GM12892 (cell line): ENCODE results near the gene NDUFA3.

Source experiments
- DNase-seq: peaks from one replicate; pipeline ENCODE4 v3.0.0; 2011; ENCODE audit not compliant: insufficient read length
- FAIRE-seq: peaks from 2 replicates; lab custom pipeline; 2011; peaks lifted over from hg19 to GRCh38; lab: Jason Lieb, UNC
- POLR2A ChIP-seq: IDR thresholded peaks from 2 replicates; pipeline ENCODE4 v1.6.1; 2011; ENCODE audit warnings: low read depth, low read length, control low read depth
- POLR2AphosphoS5 ChIP-seq: IDR thresholded peaks from 2 replicates; pipeline ENCODE4 v1.6.1; 2011; ENCODE audit warnings: low read depth, low read length, control low read depth
- TAF1 ChIP-seq: IDR thresholded peaks from 2 replicates; pipeline ENCODE4 v1.6.1; 2011; ENCODE audit warnings: low read depth, mild to moderate bottlenecking, control low read depth, low read length, borderline replicate concordance

Gene NDUFA3

DNA sequence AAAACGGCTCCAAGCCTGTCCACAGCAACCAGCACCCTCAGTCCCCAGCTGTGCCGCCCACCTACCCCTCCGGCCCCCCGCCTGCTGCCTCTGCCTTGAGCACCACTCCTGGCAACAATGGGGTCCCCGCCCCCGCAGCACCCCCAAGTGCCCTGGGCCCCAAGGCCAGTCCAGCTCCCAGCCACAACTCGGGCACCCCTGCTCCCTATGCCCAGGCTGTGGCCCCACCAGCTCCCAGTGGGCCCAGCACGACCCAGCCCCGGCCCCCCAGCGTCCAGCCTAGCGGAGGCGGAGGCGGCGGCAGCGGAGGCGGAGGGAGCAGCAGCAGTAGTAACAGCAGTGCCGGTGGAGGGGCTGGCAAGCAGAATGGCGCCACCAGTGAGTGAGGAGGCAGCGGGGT, 45.5 kb downstream of the NDUFA3 start:
- DNase-seq (no peak), FAIRE-seq (no peak)
- TF ChIP-seq POLR2AphosphoS5 (no peak), TAF1 (no peak), POLR2A (no peak)

DNA sequence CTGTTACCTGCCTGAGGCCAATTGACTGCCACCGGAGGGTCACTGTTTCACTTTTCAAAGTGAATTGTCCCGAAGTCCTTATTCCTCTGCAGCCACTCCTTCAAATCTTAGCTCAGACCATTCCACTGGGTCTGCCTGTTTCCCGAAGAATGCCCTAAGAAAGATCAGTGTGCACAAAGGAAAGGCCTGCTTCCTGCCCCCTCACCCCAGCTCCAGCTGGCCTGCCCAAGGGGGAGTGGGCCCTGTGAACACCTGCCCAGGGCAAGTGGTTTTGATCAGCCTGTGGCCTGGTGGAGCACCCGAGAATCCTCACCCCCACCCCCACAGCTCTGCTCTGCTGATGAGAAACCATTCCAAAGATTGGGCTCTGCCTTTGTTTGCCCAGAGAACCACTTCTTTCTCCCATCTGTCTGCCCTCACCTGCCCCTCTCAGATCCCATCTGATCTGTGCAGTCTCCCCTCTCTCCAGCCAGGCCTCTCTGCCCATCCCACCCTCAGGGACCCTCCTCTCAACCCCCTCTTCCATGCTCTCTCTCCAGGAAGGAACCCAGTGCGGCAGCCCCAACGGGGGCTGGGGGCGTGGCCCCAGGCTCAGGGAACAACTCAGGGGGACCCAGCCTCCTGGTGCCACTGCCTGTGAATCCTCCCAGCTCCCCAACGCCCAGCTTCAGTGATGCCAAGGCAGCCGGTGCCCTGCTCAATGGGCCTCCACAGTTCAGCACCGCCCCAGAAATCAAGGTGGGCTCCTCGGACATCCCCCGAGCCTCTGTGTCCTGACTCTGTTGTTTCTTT, 46.6 kb downstream of the NDUFA3 start:
- TF ChIP-seq TAF1, result no peak
- TF ChIP-seq POLR2A, result no peak
- TF ChIP-seq POLR2AphosphoS5, result no peak
- no peak for DNase-seq
- no peak for FAIRE-seq

DNA sequence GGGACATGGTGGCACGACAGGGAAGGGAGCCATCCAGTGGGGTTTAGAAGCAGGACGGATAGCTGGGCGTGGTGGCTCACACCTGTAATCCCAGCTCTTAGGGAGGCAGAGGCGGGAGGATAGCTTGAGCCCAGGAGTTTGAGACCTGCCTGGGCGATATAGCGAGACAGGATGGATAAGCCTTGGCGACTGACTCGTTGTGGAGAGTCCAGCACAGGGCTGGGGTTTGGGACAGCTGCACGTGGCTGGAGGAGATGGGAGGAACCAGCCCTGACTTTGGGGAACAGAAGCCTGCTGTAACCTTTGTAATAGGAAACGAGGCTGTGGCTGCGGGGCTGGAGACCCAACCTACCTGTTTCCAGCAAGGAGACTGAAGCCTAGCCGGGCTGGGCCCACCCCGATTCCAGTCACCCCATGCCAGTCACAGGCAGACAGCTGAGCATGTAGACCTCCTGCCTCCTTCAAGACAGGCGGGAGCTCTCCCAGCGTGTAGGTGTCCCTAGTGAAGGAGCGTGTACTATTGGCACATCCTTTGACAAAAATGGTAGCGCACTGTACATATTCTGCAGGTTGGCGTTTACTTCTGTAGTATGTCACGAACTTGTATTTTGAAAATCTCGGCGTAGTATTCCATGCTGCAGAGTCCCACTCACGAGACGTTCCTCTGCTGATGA, 48.8 kb downstream of the NDUFA3 start:
- no peak for TF ChIP-seq POLR2AphosphoS5
- FAIRE-seq, result no peak
- no peak for DNase-seq

DNA sequence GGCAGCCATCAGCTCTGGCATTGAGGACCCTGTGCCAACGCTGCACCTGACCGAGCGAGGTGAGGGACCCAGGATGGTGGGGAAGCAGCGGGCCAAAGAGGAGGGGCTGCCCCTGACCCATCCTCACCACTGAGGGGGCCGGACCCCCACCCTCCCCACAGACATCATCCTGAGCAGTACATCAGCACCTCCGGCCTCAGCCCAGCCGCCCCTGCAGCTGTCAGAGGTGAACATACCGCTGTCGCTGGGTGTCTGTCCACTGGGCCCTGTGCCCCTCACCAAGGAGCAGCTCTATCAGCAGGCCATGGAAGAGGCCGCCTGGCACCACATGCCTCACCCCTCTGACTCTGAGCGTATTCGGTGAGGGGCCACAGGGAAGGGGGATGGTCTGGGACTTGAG, 49.6 kb downstream of the NDUFA3 start:
- TF ChIP-seq POLR2AphosphoS5 (0 out of 2 replicates have a peak, but pooled peaks have one; percentile 36), TAF1 (no peak)
- FAIRE-seq, result no peak
- DNase-seq, result no peak

DNA sequence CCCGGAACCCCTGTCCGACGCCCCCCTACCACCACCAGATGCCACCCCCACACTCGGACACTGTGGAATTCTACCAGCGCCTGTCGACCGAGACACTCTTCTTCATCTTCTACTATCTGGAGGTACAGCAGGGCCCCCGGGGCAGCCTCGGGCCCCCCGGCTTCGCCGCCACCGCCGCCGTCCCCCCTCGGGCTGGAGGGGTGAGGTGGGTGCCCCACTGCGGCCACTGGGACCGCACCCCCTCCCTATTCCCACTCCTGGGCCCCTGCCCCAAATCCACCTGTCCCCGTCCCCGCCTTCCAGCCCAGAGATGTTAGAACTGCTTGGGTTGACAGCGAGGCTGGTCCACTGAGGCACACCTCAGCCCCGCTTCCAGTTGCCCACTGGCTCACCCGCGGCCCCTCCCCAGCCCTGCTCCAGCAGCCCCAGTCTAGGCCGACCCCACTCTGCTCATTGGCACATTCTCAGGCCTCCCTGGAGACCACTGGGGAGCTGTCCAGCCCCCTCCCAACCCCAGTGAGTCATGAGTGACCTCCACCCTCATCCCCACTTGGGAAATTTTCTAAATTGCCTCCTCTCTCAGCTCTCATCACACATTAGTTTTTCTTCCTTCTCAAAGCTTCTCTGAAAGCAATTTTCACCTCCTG, 50.3 kb downstream of the NDUFA3 start:
- DNase-seq (no peak), FAIRE-seq (no peak)
- TF ChIP-seq POLR2A (no peak; the same call in 1 of the 2 replicates), TAF1 (no peak), POLR2AphosphoS5 (no peak)

DNA sequence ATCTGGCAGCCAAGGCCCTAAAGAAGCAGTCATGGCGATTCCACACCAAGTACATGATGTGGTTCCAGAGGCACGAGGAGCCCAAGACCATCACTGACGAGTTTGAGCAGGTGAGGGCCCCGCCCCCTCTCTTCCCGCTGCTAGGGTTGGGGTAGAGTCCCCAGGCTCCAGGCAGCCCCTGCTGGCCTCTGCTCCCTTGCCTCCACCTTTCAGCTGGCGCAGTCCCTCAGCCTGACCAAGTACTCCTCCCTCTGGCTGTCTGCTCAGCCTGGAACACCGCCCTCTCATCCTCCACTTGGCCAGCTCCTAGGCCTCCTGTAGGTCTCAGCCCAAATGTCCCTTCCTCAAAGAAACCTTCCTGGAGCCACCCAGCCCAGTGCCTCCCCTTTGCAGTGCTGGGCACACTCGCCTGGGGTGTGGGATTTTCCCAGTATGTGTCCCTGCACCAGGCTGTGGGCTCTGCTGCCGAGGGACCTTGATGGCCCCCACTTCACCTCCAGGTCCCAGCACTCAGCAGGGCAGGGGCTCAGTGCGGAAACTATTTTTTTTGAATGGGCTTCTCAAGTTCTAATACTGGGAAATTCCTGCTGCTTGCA, 51.2 kb downstream of the NDUFA3 start:
- FAIRE-seq (no peak), DNase-seq (no peak)
- TF ChIP-seq POLR2AphosphoS5 (peak; percentile 23; the same call in 1 of the 2 replicates), POLR2A (peak; percentile 43; the same call in 1 of the 2 replicates), TAF1 (no peak)

DNA sequence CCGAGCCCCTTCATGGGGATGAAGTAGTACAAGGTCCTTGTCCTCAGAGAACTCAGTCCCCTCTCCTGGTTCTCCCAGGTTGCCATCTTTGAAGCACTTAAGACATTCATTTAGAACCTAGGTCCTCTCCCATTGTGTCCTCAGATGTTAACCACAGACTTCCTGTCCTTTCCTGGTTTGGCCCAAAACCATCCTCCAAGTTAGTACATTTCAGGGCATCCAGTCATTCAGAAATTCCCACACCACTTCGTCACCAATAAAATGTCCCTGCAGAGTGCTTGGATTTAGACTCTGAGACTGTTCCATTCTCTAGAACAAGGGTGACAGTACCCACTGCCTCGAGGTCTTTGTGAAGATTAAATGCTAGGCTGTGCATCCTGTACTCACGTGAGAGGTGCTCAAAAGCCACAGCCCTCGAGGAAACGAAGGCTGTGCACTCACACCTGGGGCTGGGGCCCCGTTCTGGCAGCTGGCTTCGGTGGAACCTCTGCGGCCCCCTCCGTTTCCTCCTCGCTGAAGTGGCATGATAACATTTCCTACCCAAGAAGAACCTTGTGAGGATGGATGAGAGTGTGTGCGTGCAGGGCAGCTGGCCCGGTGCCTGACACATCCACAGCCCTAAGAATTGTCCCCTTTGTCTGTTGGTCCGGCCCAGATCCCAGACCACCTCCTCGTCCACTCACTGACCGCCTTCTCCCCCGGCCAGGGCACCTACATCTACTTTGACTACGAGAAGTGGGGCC, 52.1 kb downstream of the NDUFA3 start:
- TF ChIP-seq POLR2AphosphoS5 (no peak), POLR2A (no peak; the same call in 1 of the 2 replicates), TAF1 (no peak)
- DNase-seq (no peak), FAIRE-seq (no peak)

DNA sequence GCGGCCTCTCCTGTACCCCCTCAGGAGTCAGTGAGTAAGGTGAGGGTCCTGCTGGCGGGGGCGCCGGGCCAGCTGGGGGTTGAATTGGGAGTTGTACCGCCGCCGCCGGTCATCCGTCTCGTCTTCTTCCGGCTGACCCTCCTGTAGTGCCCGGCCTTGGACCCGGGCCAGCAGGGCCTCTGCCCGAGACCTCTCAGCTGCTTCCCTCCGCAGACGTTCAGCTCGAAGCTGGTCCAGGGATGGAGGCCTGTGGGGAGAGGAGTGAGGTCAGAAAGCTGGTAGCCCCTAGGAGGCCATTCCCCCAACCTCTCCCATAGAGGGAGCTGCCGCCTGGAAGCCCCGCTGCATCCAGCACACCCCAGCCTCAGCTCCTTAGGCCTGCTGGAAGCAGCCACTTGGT, 53.0 kb downstream of the NDUFA3 start:
- TF ChIP-seq POLR2AphosphoS5, result no peak
- TF ChIP-seq POLR2A, result no peak
- no peak for TF ChIP-seq TAF1
- FAIRE-seq (no peak), DNase-seq (no peak)

DNA sequence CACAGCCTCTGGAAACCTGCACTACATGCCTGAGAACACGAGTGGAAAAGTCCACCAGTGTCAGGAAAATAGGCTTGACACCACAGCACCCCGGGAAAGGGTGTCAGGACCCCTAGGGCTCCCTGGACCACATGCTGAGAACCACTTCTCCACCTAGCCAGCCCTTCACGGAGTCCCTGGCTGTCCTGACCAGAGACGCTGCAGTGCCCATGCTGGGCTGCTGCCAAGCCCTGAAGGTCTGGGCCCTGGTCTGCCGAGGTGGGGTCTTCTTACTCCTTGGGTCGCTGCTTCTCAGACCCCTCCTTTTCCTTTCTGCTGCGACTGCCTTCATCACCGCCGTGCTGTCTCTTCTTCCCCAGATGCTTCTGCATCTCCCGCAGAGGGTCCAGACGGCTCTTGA, 53.8 kb downstream of the NDUFA3 start:
- DNase-seq (no peak), FAIRE-seq (no peak)

DNA sequence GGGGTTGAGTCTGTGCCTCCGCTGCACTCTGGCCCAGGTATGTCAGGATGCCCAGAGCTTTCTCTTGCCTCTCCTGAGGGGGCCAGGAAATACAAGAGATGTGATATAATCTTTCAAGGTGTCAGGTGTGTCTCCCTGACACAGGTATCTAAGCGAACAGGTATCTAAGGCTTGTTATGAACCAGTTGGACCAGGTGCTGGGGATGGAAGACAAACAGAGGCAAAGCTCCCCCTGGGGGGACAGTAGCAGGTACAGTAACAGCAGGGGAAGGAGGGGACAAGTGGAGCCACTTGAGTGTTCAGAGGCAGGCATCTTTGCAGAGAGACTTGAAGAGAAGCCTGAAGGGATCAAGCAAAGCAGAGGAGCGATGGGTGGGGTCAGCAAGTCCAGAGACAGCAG, 54.3 kb downstream of the NDUFA3 start:
- FAIRE-seq (no peak), DNase-seq (no peak)
- TF ChIP-seq POLR2A (no peak), POLR2AphosphoS5 (no peak)

More for the DNA sequence above, 53.8 kb downstream of the NDUFA3 start:
- no peak for TF ChIP-seq POLR2A
- no peak for TF ChIP-seq POLR2AphosphoS5
- TF ChIP-seq TAF1, result no peak
